Thoracic aorta (tissue), 2 donors: ENCODE results near the gene PPP2R5C. TPM values are rescaled to one million over a fixed set of nuclear protein-coding genes. Genes with fewer than 3 reads are reported as not detected.

ENCODE experiments used
- ATAC-seq: fragments of 150-250 bp; one replicate; pipeline ENCODE4 v1.8.0; 2017; ENCODE audit warnings: low read depth; ENCODE audit not compliant: insufficient number of reproducible peaks, low FRiP score
- DNase-seq: peaks from one replicate; pipeline ENCODE4 v3.0.0-alpha.2; 2020; ENCODE audit warnings: low spot score
- H3K27ac ChIP-seq, 2 donors: fragments of 200-600 bp; sonication (generic); 1 replicate in 1 of 2; 2 replicates in 1 of 2; pipeline ENCODE4 v1.5.1; 2016; ENCODE audit warnings: mild to moderate bottlenecking in 2 of 2, moderate library complexity in 2 of 2
- H3K27me3 ChIP-seq: fragments of 200-600 bp; sonication (generic); replicated peaks from 2 replicates; pipeline ENCODE4 v1.6.0; 2016; ENCODE audit warnings: mild to moderate bottlenecking; ENCODE audit not compliant: insufficient read depth
- H3K36me3 ChIP-seq: fragments of 200-600 bp; sonication (generic); one replicate; pipeline ENCODE4 v1.5.1; 2016
- H3K4me1 ChIP-seq, 2 donors: fragments of 200-600 bp; sonication (generic); 1 replicate in 1 of 2; 2 replicates in 1 of 2; pipeline versions ENCODE4 v1.5.1 to v1.6.0; 2016; ENCODE audit warnings: low read depth in 2 of 2, mild to moderate bottlenecking in 1 of 2; ENCODE audit not compliant: control insufficient read depth in 1 of 2
- H3K4me3 ChIP-seq: fragments of 200-600 bp; sonication (generic); 2 replicates; pipeline ENCODE4 v1.5.1; 2016; ENCODE audit warnings: mild to moderate bottlenecking
- H3K9me3 ChIP-seq: fragments of 200-600 bp; sonication (generic); 2 replicates; pipeline ENCODE4 v1.5.1; 2016
- CTCF ChIP-seq: fragments of 200-600 bp; sonication (generic); IDR thresholded peaks from one replicate; pipeline ENCODE4 v1.5.1; 2019; ENCODE audit warnings: antibody characterized with exemption
- total RNA-seq, 2 donors: library from RNA; depleted of rRNA; stranded (reverse); fragments of >200 nt; gene quantifications; one replicate each; pipeline versions ENCODE4 v1.1.0 to v1.2.3, GENCODE V29; 2016

Gene PPP2R5C
- total RNA-seq, 2 donors from 2014 or later = 97.2 to 341 TPM

- Histone ChIP-seq H3K9me3 (no peaks in the 10 kb centered on the region), H3K27me3 (no peaks in the 10 kb centered on the region), H3K27ac (no peak overlapping the region), H3K4me3 (no peak overlapping the region), H3K4me1 (no peaks in the 10 kb centered on the region), H3K36me3 (peaks cover 35% of the 10 kb centered on the region)
- no peak for ATAC-seq
- TF ChIP-seq CTCF = no peak
- DNase-seq = no peak
These were observed 122.8 kb downstream of the PPP2R5C start for GRCh38 chr14:101884089-101884933.

GRCh38 chr14:101884934-101885576 is 123.5 kb downstream of the PPP2R5C start:
- ATAC-seq (no peak), DNase-seq (no peak)
- Histone ChIP-seq H3K4me3 (no peak overlapping the region), H3K27me3 (no peaks in the 10 kb centered on the region), H3K4me1 (no peaks in the 10 kb centered on the region), H3K27ac (no peak overlapping the region), H3K9me3 (no peaks in the 10 kb centered on the region), H3K36me3 (peaks cover 35% of the 10 kb centered on the region)
- no peak for TF ChIP-seq CTCF

- TF ChIP-seq CTCF = no peak
- Histone ChIP-seq H3K27ac (no peak overlapping the region), H3K4me1 (no peaks in the 10 kb centered on the region), H3K4me3 (no peak overlapping the region), H3K36me3 (peaks cover 44% of the 10 kb centered on the region), H3K27me3 (no peaks in the 10 kb centered on the region), H3K9me3 (no peaks in the 10 kb centered on the region)
- ATAC-seq = no peak
- no peak for DNase-seq
These were observed 125.7 kb downstream of the PPP2R5C start for GRCh38 chr14:101887219-101887618.

GRCh38 chr14:101888182-101888581 is 126.7 kb downstream of the PPP2R5C start:
- Histone ChIP-seq H3K4me1 (no peaks in the 10 kb centered on the region), H3K27me3 (no peaks in the 10 kb centered on the region), H3K4me3 (no peak overlapping the region), H3K36me3 (peaks cover 51% of the 10 kb centered on the region), H3K9me3 (no peaks in the 10 kb centered on the region), H3K27ac (no peak overlapping the region)
- no peak for DNase-seq
- TF ChIP-seq CTCF = no peak
- no peak for ATAC-seq

GRCh38 chr14:101889366-101889765 is 127.9 kb downstream of the PPP2R5C start:
- H3K4me1 ChIP-seq = no peaks in the 10 kb centered on the region
- no peak for TF ChIP-seq CTCF
- no peaks in the 10 kb centered on the region for H3K9me3 ChIP-seq
- no peak overlapping the region for H3K27ac ChIP-seq
- peaks cover 46% of the 10 kb centered on the region for H3K36me3 ChIP-seq
- H3K27me3 ChIP-seq = no peaks in the 10 kb centered on the region
- H3K4me3 ChIP-seq = no peak overlapping the region
- DNase-seq (no peak), ATAC-seq (no peak)
